Transverse colon (tissue), 4 donors: ENCODE data around the gene GNAI3. TPM values are rescaled to one million over a fixed set of nuclear protein-coding genes. Genes with fewer than 3 reads are reported as not detected.

Source experiments
- DNase-seq: peaks from one replicate; pipeline ENCODE4 v3.0.0-alpha.2; 2019
- H3K27ac ChIP-seq, 4 donors: fragments of 200-600 bp; sonication (generic); 2 replicates each; pipeline ENCODE4 v1.5.1; 2016 to 2018; ENCODE audit warnings: inconsistent platforms in 4 of 4
- H3K27me3 ChIP-seq: fragments of 200-600 bp; sonication (generic); 2 replicates; pipeline ENCODE4 v1.5.1; 2017; ENCODE audit warnings: inconsistent platforms
- H3K36me3 ChIP-seq, 4 donors: fragments of 200-600 bp; sonication (generic); 2 replicates each; pipeline ENCODE4 v1.5.1; 2017 to 2019; ENCODE audit warnings: inconsistent platforms in 4 of 4
- H3K4me1 ChIP-seq, 4 donors: fragments of 200-600 bp; sonication (generic); 2 replicates each; pipeline ENCODE4 v1.5.1; 2017 to 2020; ENCODE audit warnings: inconsistent platforms in 4 of 4
- H3K4me3 ChIP-seq, 4 donors: fragments of 200-600 bp; sonication (generic); 1 replicate in 1 of 4; 2 replicates in 3 of 4; pipeline versions ENCODE4 v1.5.1 to v1.6.1; 2017 to 2019; ENCODE audit warnings: inconsistent platforms in 4 of 4
- H3K9me3 ChIP-seq, 2 donors: fragments of 200-600 bp; sonication (generic); 2 replicates each; pipeline ENCODE4 v1.5.1; 2017 to 2019; ENCODE audit warnings: inconsistent platforms in 2 of 2
- EP300 ChIP-seq: sonication (generic); formaldehyde crosslinking; IDR thresholded peaks from one replicate; pipeline ENCODE4 v1.6.1; 2017; ENCODE audit warnings: antibody characterized with exemption, low read depth
- POLR2A ChIP-seq: fragments of 450-650 bp; IDR thresholded peaks from one replicate; pipeline ENCODE4 v1.6.1; 2016; ENCODE audit warnings: antibody characterized with exemption, mild to moderate bottlenecking, moderate library complexity
- POLR2AphosphoS5 ChIP-seq, 3 donors: sonication (generic); formaldehyde crosslinking; IDR thresholded peaks; one replicate each; pipeline ENCODE4 v1.6.1; 2016; ENCODE audit warnings: antibody characterized with exemption in 3 of 3
- WGBS, 2 donors: methylation state at CpG; one replicate each; pipeline ENCODE4 v1.1.5; 2018; ENCODE audit warnings: low coverage in 1 of 2; 5-methylcytosine and 5-hydroxymethylcytosine counted together
- in situ Hi-C, 4 donors: fragments of 200-750 bp; cut with MboI; loops; one replicate each; pipeline versions ENCODE4 v1.15.0 to v1.15.1; 2017; ENCODE audit warnings: low sequenced_read_pairs in 3 of 4, low pct_ligation_motif_present in 1 of 4, low pct_unique_long_range_greater_than_20kb in 1 of 4
- intact Hi-C: fragments of 100-400 bp; cut with DNase I; formaldehyde crosslinking; loops from one replicate; pipeline ENCODE4 v1.15.1; 2023; ENCODE audit warnings: low total_unique reads
- total RNA-seq, 4 donors: library from RNA; depleted of rRNA; stranded (reverse); fragments of >200 nt; gene quantifications; one replicate each; pipeline ENCODE4 v1.1.0, GENCODE V29; 2016
- TF ChIP-seq, protein P1 (sequence below), 5 experiments: fragments of 200-600 bp in 3 of 5; fragments of 450-650 bp in 2 of 5; sonication (generic) in 3 of 5; IDR thresholded peaks; 1 replicate in 2 of 5; 2 replicates in 3 of 5; pipeline ENCODE4 v1.5.1; 2016 to 2017; ENCODE audit warnings: antibody characterized with exemption in 5 of 5, inconsistent platforms in 3 of 5, mild to moderate bottlenecking in 2 of 5, moderate library complexity in 1 of 5

GNAI3 gene
- total RNA-seq, 4 donors from 2014 or later: 2.2 to 7.5 (median 5.1) TPM

GRCh38 chr1:109535481-109535880, 12.9 kb upstream of the GNAI3 start:
- H3K27me3 ChIP-seq: no peaks in the 10 kb centered on the region
- intact Hi-C loops: no loop called here
- H3K4me1 ChIP-seq: peaks cover 4 to 25% (median 7%) of the 10 kb centered on the region in 4 donors
- peak overlapping the region in 2 of 4 donors; percentile 42 to 60 for H3K27ac ChIP-seq
- H3K4me3 ChIP-seq: no peak overlapping the region
- no peaks in the 10 kb centered on the region for H3K36me3 ChIP-seq
- TF ChIP-seq POLR2A (no peak), POLR2AphosphoS5 (IDR thresholded peaks at IDR 0.05) (no peak), EP300 (no peak)
- TF ChIP-seq, protein P1, sequence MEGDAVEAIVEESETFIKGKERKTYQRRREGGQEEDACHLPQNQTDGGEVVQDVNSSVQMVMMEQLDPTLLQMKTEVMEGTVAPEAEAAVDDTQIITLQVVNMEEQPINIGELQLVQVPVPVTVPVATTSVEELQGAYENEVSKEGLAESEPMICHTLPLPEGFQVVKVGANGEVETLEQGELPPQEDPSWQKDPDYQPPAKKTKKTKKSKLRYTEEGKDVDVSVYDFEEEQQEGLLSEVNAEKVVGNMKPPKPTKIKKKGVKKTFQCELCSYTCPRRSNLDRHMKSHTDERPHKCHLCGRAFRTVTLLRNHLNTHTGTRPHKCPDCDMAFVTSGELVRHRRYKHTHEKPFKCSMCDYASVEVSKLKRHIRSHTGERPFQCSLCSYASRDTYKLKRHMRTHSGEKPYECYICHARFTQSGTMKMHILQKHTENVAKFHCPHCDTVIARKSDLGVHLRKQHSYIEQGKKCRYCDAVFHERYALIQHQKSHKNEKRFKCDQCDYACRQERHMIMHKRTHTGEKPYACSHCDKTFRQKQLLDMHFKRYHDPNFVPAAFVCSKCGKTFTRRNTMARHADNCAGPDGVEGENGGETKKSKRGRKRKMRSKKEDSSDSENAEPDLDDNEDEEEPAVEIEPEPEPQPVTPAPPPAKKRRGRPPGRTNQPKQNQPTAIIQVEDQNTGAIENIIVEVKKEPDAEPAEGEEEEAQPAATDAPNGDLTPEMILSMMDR (IDR thresholded peaks at IDR 0.05): no peak
- H3K9me3 ChIP-seq: no peaks in the 10 kb centered on the region
- in situ Hi-C loops: loop anchor here in 2 of 4 donors (10.0 to 25.0 kb wide), 2 partner anchors 271 to 452 kb away; partner anchors contain the start of gene AHCYL1 (in 1 of the 2)
- DNase-seq: no peak
- 75% methylated on average over 4 of the region's 4 CpGs; no CpG with 5 or more reads in 1 of the 2 donors for WGBS, 2 donors

DNA sequence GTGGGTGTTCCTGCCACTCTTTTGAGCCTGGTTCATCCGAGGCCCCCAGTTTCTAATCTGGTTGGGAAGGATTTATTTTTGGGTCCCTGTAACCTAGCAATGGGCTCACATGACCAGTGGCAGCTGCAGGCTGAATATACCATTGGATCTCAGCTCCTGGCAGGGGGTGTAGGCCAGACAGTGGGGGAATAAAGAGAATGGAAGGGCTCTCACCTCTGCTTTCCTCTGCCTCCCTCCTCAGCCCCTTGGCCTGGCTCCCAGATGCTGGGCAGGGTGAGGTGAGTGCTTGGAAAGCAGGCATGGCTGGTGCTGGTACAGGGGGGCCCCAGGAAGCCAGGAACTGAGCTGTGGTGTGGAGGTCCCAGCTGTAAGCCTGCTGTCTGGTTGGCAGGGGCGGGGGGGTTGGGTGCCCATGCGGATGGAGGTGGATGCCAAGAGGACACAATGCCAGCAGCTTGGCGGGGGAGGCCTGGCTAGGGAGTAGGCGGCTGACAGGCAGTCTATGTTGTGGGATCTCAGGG, 12.4 kb upstream of the GNAI3 start:
- Histone ChIP-seq H3K27ac (peak overlapping the region in 3 of 4 donors; percentile 1 to 60 (median 42)), H3K36me3 (no peaks in the 10 kb centered on the region), H3K4me1 (peaks cover 4 to 25% (median 7%) of the 10 kb centered on the region in 4 donors), H3K9me3 (no peaks in the 10 kb centered on the region), H3K27me3 (no peaks in the 10 kb centered on the region), H3K4me3 (no peak overlapping the region)
- TF ChIP-seq POLR2A (no peak), POLR2AphosphoS5 (IDR thresholded peaks at IDR 0.05) (no peak), EP300 (no peak)
- TF ChIP-seq, protein P1 (IDR thresholded peaks at IDR 0.05): no peak
- 71% methylated on average over 5 of the region's 5 CpGs; no CpG with 5 or more reads in 1 of the 2 donors for WGBS, 2 donors
- in situ Hi-C loops (loop anchor here in 2 of 4 donors (10.0 to 25.0 kb wide), 2 partner anchors 271 to 451 kb away; partner anchors contain the start of gene AHCYL1 (in 1 of the 2)), intact Hi-C loops (no loop called here)
- no peak for DNase-seq

GRCh38 chr1:109537450-109538178, 10.8 kb upstream of the GNAI3 start:
- TF ChIP-seq POLR2A (no peak), POLR2AphosphoS5 (IDR thresholded peaks at IDR 0.05) (no peak), EP300 (no peak)
- TF ChIP-seq, protein P1 (IDR thresholded peaks at IDR 0.05): no peak
- Histone ChIP-seq H3K36me3 (no peaks in the 10 kb centered on the region), H3K9me3 (no peaks in the 10 kb centered on the region), H3K27me3 (no peaks in the 10 kb centered on the region), H3K4me3 (no peak overlapping the region), H3K27ac (no peak overlapping the region), H3K4me1 (peaks cover 1 to 15% (median 3%) of the 10 kb centered on the region in 4 donors)
- 92 to 100% methylated on average over 1 to 9 of the region's 9 CpGs for WGBS, 2 donors
- in situ Hi-C loops: loop anchor here in 2 of 4 donors (10.0 to 25.0 kb wide), 2 partner anchors 273 to 450 kb away; partner anchors contain the start of gene AHCYL1 (in 1 of the 2)
- DNase-seq: no peak
- intact Hi-C loops: no loop called here

DNA sequence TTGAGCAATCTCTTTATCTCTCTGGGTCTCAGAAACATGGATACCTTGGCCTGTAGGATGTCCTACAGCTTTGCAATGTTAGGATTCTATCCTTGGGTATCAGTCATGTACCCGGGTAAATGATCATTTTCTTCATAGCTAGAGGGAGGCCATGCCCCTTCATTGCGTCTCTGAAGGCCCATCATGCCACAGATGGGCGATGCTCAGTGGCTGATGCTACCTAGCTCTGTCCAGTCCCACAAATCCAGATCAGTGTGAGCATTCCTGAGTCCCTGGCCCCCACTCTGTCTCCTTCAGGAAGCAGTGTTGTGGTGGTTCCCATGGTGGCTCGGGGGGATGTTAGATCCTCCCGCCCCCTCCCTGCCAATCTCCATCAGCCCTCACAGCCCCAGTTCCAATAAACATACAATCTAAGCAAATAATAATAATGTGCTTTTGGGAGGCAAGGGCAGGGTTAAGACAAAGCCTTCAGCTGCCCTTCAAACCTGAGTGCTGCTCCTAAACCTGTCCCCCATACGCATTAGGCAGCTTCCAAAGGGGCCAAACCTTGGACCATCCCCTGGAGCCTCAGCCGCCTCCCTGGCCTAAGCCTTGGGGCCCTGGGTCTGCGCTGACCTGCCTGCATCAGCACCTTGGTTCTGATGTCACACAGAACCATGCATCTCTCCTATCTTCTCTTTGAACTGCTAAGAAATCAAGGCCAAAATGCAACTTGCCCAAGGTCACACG, 9.4 kb upstream of the GNAI3 start:
- no peaks in the 10 kb centered on the region for H3K36me3 ChIP-seq
- H3K27me3 ChIP-seq: no peaks in the 10 kb centered on the region
- H3K27ac ChIP-seq: no peak overlapping the region
- WGBS, 2 donors: 88% methylated on average over 9 of the region's 9 CpGs; no CpG with 5 or more reads in 1 of the 2 donors
- H3K4me3 ChIP-seq: no peak overlapping the region
- intact Hi-C loops: no loop called here
- DNase-seq: no peak
- in situ Hi-C loops: loop anchor here in 2 of 4 donors (10.0 to 25.0 kb wide), 2 partner anchors 274 to 448 kb away; partner anchors contain the start of gene AHCYL1 (in 1 of the 2)
- peaks cover 0 to 10% (median 0%) of the 10 kb centered on the region in 4 donors for H3K4me1 ChIP-seq
- H3K9me3 ChIP-seq: no peaks in the 10 kb centered on the region
- TF ChIP-seq POLR2A (no peak), POLR2AphosphoS5 (IDR thresholded peaks at IDR 0.05) (no peak)
